ENCODE results near the gene PPFIBP2. TPM values are rescaled to one million over a fixed set of nuclear protein-coding genes. Genes with fewer than 3 reads are reported as not detected.

Gene PPFIBP2
- total and polyA plus RNA-seq, 2 donors (not counting 1 experiment from before 2014, with no cell fraction given) = 22.3 to 175 TPM

DNA sequence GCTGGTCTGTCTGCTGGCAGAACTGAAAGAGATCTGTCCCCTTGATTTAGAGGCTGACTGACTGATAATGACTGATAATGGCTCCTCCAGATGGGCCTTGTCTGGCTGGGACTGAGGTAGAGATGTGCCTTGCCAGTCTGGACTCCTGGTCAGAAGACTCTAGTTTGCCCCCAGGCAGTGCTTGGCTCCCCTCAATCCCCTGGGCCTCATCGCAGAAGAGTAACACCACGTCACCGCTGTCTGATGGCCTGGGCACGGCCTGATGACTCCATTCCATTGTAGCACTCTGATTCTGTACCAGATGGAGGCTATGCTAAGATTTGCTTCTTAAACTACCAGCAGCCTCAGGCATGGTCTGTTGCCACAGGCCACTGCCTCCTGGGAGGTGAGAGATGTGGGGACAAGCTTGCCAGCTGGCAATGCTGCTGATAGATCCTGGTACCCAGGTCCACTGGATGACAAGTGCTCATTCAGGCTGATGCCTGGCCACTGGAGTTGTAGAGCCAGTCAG, 140.5 kb downstream of the PPFIBP2 start:
- Histone ChIP-seq H3K9me3 (ENCODE audit: control extremely low read depth in 1 of 3, control insufficient read depth in 2 of 3, insufficient read depth in 1 of 3, low read length in 2 of 3) (peaks cover 0 to 4% (median 0%) of the 10 kb centered on the region in 3 donors), H3K4me1 (ENCODE audit: control insufficient read depth in 2 of 2, insufficient read depth in 2 of 2, low read length in 2 of 2) (no peaks in the 10 kb centered on the region), H3K36me3 (replicated peaks in 1 of 2; ENCODE audit: control extremely low read depth in 1 of 2, control insufficient read depth in 1 of 2, extremely low read depth in 1 of 2, insufficient read depth in 2 of 2, low read length in 1 of 2) (peaks cover 0 to 68% of the 10 kb centered on the region in 2 experiments), H3K4me2 (replicated peaks; ENCODE audit: low read depth, low read length, poor library complexity, severe bottlenecking) (no peak overlapping the region), H3K27ac (ENCODE audit: low read length in 2 of 2) (no peak overlapping the region), H3K79me2 (ENCODE audit: control insufficient read depth, insufficient read depth, low read length) (no peaks in the 10 kb centered on the region), H3K9ac (ENCODE audit: low read length) (no peak overlapping the region), H3K27me3 (replicated peaks in 1 of 4; ENCODE audit: control extremely low read depth in 1 of 4, control insufficient read depth in 3 of 4, insufficient read depth in 4 of 4, low read length in 3 of 4) (no peaks in the 10 kb centered on the region), H2AFZ (ENCODE audit: insufficient read depth, low read depth, low read length, poor library complexity, severe bottlenecking) (no peak overlapping the region), H3K4me3 (ENCODE audit: control extremely low read depth in 1 of 5, extremely low read depth in 1 of 5, insufficient read depth in 1 of 5, low read depth in 2 of 5, low read length in 4 of 5) (no peak overlapping the region), H4K20me1 (ENCODE audit: control insufficient read depth, insufficient read depth, low read length, poor library complexity, severe bottlenecking) (no peaks in the 10 kb centered on the region)
- DNase-seq (no peak), ATAC-seq (ENCODE audit: low read depth) (no peak)
- WGBS (ENCODE audit: insufficient coverage) = 91% methylated on average over 4 of the region's 4 CpGs
- intact Hi-C loops (cut with micrococcal nuclease) = no loop called here
- no peaks in the 10 kb centered on the region for H3K9me3 Mint-ChIP-seq (ENCODE audit: insufficient read depth)
- POLR2A ChIA-PET = no interaction called here
- no peak overlapping the region for H3K4me3 Mint-ChIP-seq
- no peaks in the 10 kb centered on the region for H3K27me3 Mint-ChIP-seq
- no peaks in the 10 kb centered on the region for H3K4me1 Mint-ChIP-seq
- no peak for TF ChIP-seq EZH2 (IDR thresholded peaks at IDR 0.05; ENCODE audit: borderline replicate concordance, insufficient read depth, low read depth, low read length, poor library complexity, severe bottlenecking)
- TF ChIP-seq, protein P1, sequence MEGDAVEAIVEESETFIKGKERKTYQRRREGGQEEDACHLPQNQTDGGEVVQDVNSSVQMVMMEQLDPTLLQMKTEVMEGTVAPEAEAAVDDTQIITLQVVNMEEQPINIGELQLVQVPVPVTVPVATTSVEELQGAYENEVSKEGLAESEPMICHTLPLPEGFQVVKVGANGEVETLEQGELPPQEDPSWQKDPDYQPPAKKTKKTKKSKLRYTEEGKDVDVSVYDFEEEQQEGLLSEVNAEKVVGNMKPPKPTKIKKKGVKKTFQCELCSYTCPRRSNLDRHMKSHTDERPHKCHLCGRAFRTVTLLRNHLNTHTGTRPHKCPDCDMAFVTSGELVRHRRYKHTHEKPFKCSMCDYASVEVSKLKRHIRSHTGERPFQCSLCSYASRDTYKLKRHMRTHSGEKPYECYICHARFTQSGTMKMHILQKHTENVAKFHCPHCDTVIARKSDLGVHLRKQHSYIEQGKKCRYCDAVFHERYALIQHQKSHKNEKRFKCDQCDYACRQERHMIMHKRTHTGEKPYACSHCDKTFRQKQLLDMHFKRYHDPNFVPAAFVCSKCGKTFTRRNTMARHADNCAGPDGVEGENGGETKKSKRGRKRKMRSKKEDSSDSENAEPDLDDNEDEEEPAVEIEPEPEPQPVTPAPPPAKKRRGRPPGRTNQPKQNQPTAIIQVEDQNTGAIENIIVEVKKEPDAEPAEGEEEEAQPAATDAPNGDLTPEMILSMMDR (IDR thresholded peaks at IDR 0.05) = no peak
- H3K27ac Mint-ChIP-seq = no peak overlapping the region
- CTCF ChIA-PET = no interaction called here

DNA sequence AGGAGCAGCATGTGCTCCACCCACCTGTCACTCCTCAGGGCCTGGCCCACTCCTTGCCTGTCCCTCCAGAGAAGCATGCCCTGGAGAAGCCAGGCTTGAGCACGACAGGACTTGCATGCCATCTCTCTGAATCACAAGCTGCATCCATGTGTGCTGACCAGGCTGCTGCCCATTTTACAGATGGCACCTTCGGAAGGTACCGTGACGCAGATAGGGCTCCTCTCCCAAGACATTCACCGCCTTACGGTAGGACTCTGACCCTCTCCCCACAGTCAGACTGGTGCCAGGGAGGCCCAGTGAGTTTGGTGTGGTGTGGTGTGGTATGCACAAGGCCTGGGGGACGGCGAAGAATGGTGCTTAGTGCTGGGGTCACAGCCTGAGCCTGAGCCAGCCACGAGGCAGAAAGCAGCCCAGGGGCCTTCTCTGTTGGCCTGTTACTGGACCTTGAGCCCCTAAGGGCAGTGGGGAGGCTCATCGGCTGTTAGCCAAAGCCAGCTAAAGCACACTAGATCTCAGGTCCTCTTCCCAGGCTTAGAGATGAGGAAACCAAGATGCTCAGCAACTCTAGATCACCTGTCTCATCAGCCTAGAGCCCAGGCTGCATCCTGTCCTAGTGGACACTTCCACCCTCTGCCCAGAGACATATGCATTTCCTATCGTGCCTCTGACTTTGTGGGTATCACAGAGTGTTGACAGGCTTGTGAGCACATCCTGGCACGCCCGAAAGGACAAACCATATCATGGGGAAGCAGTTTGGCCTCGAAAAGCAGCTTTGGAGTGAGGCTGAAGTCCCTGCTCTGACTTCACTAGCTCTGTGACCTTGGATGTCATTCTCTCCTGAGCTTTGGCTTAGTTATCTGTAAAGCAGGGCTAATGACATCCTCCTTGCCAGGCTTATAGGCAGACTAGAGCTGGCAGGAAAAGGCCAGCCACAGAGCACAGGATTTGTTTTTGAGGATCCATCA, 141.7 kb downstream of the PPFIBP2 start:
- H3K9me3 Mint-ChIP-seq (ENCODE audit: insufficient read depth) = no peaks in the 10 kb centered on the region
- H3K79me2 ChIP-seq (ENCODE audit: control insufficient read depth, insufficient read depth, low read length) = no peaks in the 10 kb centered on the region
- no peak overlapping the region for H2AFZ ChIP-seq (ENCODE audit: insufficient read depth, low read depth, low read length, poor library complexity, severe bottlenecking)
- 92% methylated on average over 12 of the region's 14 CpGs for WGBS (ENCODE audit: insufficient coverage)
- DNase-seq (no peak), ATAC-seq (ENCODE audit: low read depth) (no peak)
- peaks cover 0 to 56% of the 10 kb centered on the region in 2 experiments for H3K36me3 ChIP-seq (replicated peaks in 1 of 2; ENCODE audit: control extremely low read depth in 1 of 2, control insufficient read depth in 1 of 2, extremely low read depth in 1 of 2, insufficient read depth in 2 of 2, low read length in 1 of 2)
- H3K4me3 Mint-ChIP-seq = no peak overlapping the region
- no peaks in the 10 kb centered on the region for H3K4me1 Mint-ChIP-seq
- no peaks in the 10 kb centered on the region for H3K27me3 Mint-ChIP-seq
- no peaks in the 10 kb centered on the region for H3K4me1 ChIP-seq (ENCODE audit: control insufficient read depth in 2 of 2, insufficient read depth in 2 of 2, low read length in 2 of 2)
- no peak overlapping the region for H3K27ac Mint-ChIP-seq
- no peak overlapping the region for H3K27ac ChIP-seq (ENCODE audit: low read length in 2 of 2)
- no peaks in the 10 kb centered on the region for H4K20me1 ChIP-seq (ENCODE audit: control insufficient read depth, insufficient read depth, low read length, poor library complexity, severe bottlenecking)
- intact Hi-C loops (cut with micrococcal nuclease) = loop anchor here (2.0 kb wide), 1 partner anchor 303 kb away; no protein-coding TSS in a partner anchor
- peaks cover 0 to 4% (median 0%) of the 10 kb centered on the region in 3 donors for H3K9me3 ChIP-seq (ENCODE audit: control extremely low read depth in 1 of 3, control insufficient read depth in 2 of 3, insufficient read depth in 1 of 3, low read length in 2 of 3)
- CTCF ChIA-PET = interaction anchor here (0.8 to 1.4 kb wide), 4 partner anchors 10 to 556 kb away, joined by 3 to 4 read pairs (median 3); no protein-coding TSS in a partner anchor
- TF ChIP-seq, protein P1 (IDR thresholded peaks at IDR 0.05) = no peak
- TF ChIP-seq EZH2 (IDR thresholded peaks at IDR 0.05; ENCODE audit: borderline replicate concordance, insufficient read depth, low read depth, low read length, poor library complexity, severe bottlenecking) = no peak
- H3K4me2 ChIP-seq (replicated peaks; ENCODE audit: low read depth, low read length, poor library complexity, severe bottlenecking) = no peak overlapping the region
- POLR2A ChIA-PET = no interaction called here
- H3K9ac ChIP-seq (ENCODE audit: low read length) = no peak overlapping the region
- no peak overlapping the region for H3K4me3 ChIP-seq (ENCODE audit: control extremely low read depth in 1 of 5, extremely low read depth in 1 of 5, insufficient read depth in 1 of 5, low read depth in 2 of 5, low read length in 4 of 5)
- H3K27me3 ChIP-seq (replicated peaks in 1 of 4; ENCODE audit: control extremely low read depth in 1 of 4, control insufficient read depth in 3 of 4, insufficient read depth in 4 of 4, low read length in 3 of 4) = no peaks in the 10 kb centered on the region

Data from B cell (primary cell).